Measurements from ENCODE around the gene TSC2. TPM values are rescaled to one million over a fixed set of nuclear protein-coding genes. Genes with fewer than 3 reads are reported as not detected.

The TSC2 gene
- total and polyA plus RNA-seq, 9 of the 15 experiments (the other 6 are each of a cell fraction or from before 2014, with no cell fraction given), result 1.3 to 68.1 (median 16.6) TPM

- TF ChIP-seq IRF1 (CRISPR knock-in tag; IDR thresholded peaks at IDR 0.05; ENCODE audit: borderline replicate concordance) (no peak), NCOA4 (IDR thresholded peaks at IDR 0.05; ENCODE audit: partially characterized antibody) (no peak), ZNF699 (CRISPR knock-in tag; IDR thresholded peaks at IDR 0.05; ENCODE audit: insufficient replicate concordance) (no peak), ZNF263 (CRISPR knock-in tag; IDR thresholded peaks at IDR 0.05; ENCODE audit: borderline replicate concordance) (peak; percentile 52; the same call in 1 of the 2 replicates), ADNP (tag; IDR thresholded peaks at IDR 0.05) (no peak), YY1 (IDR thresholded peaks at IDR 0.05; ENCODE audit: borderline replicate concordance in 1 of 3, control insufficient read depth in 1 of 3, extremely low read depth in 1 of 3, insufficient read depth in 3 of 3, insufficient read length in 1 of 3, insufficient replicate concordance in 2 of 3, low read depth in 1 of 3, low read length in 2 of 3) (peak; percentile 55 to 93 (median 87)), CREM (IDR thresholded peaks at IDR 0.05; ENCODE audit: low read depth) (peak; percentile 70), ZHX1 (conservative IDR thresholded peaks at IDR 0.05; ENCODE audit: low read length) (0 out of 2 replicates have a peak, but pooled peaks have one; percentile 64), ZNF644 (tag; IDR thresholded peaks at IDR 0.05; ENCODE audit: low read depth) (no peak), ZNF124 (CRISPR knock-in tag; IDR thresholded peaks at IDR 0.05) (no peak), NUFIP1 (IDR thresholded peaks at IDR 0.05; ENCODE audit: partially characterized antibody) (no peak), FOS (IDR thresholded peaks at IDR 0.05; ENCODE audit: extremely low read depth, insufficient read length) (no peak), DMBX1 (CRISPR knock-in tag; IDR thresholded peaks at IDR 0.05; ENCODE audit: borderline replicate concordance) (no peak), ZFX (CRISPR knock-in tag; IDR thresholded peaks at IDR 0.05) (peak; percentile 55), ZNF197 (CRISPR knock-in tag; IDR thresholded peaks at IDR 0.05; ENCODE audit: low read depth) (no peak), ZNF444 (CRISPR knock-in tag; IDR thresholded peaks at IDR 0.05) (no peak), E2F8 (IDR thresholded peaks at IDR 0.05; ENCODE audit: low read depth, partially characterized antibody) (no peak), CBFA2T2 (conservative IDR thresholded peaks at IDR 0.05) (no peak; the same call in 1 of the 2 replicates), ZNF311 (CRISPR knock-in tag; IDR thresholded peaks at IDR 0.05) (no peak), POLR2B (IDR thresholded peaks at IDR 0.05; ENCODE audit: low read depth, partially characterized antibody) (no peak), RBM39 (optimal IDR thresholded peaks at IDR 0.05; ENCODE audit: low read depth, low read length) (no peak), ZNF408 (CRISPR knock-in tag; IDR thresholded peaks at IDR 0.05; ENCODE audit: low read depth) (no peak)
Measured at GRCh38 chr16:2003827-2004641, 43.8 kb upstream of the TSC2 start (continued).

Measured in K562 (cell line).